ENCODE results near the gene TRABD2B.

TRABD2B gene

GRCh38 chr1:47794530-47794929, 202.7 kb downstream of the TRABD2B start:
- no peak for DNase-seq (ENCODE audit: low read depth)

- DNase-seq (ENCODE audit: low read depth) = no peak
Measured at GRCh38 chr1:47794081-47794480, 203.1 kb downstream of the TRABD2B start.

DNA sequence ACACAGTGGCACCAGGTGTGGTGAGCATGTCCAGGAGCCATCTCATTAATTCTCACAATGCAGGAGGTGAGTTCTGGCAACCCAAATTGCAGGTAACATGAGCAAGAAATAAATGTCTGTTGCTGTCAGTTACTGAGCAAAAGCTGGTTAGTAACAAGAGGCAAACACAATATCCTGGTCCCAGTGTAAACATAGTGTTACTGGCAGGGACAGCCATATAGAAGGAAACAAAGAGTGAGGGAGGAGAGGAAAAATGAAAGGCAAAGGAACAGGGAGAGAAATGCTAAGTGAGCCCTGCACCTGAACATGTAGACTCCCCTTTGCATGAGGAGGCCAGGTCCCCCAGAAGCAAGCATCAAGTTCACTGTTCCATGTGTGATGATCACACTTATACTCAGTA, 203.6 kb downstream of the TRABD2B start:
- DNase-seq (ENCODE audit: low read depth) = no peak

DNA sequence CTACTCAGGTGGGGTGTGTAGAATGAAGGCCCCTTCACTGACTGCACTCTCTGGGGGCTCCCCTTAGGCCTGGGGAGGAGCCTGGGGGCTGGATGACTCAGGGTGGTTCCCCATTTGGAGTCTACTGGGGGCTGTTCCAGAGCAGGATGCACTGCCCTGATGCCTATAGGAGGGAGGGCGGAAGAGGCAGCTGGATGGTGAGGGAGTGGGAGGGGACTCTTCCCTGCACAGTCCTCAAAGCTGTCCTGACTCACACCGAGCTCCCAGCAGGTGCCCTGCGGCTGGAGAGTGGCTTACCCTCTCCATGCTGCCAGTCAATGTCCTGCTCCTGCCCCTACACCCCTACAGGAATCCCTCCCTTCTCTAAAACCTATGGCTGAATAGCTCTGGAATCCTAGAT, 204.4 kb downstream of the TRABD2B start:
- DNase-seq (ENCODE audit: low read depth) = no peak

DNA sequence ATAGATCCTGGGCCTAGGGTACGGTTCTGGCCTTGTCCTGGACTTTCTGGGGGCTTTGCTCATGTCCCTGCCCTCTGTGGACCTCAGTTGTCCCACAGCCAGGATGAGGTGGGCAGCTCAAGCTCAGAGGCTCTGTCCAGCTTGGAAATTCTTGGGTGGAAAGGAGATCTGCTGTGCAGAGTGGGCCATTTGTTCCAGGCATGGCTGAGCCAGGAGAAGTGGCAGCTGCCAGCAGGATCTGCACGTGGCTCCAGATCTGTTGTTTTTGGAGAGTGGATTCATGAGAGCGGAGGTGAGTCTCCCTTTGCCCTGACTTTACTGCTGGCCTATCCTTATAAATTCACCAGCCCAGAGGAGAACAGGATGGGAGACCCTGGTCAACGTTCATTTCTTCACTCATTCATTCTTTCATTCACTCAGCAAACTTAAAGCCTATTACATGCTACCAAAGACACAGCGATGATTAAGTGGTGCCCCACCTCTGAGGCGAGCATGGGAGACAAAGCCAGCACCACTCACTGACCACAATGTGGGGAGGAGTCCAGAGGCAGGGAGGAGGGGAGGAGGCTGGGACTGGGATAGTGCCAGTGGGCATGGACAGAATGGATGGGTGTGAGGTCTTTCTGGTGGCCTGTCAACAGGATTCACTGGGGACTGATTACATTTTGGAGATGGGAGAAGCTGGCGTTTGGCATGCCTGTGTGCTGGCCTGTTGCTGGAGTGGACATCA, 205.1 kb downstream of the TRABD2B start:
- no peak for DNase-seq (ENCODE audit: low read depth)

- no peak for DNase-seq (ENCODE audit: low read depth)
Measured at GRCh38 chr1:47788761-47789160, 208.4 kb downstream of the TRABD2B start.

GRCh38 chr1:47787560-47787959, 209.6 kb downstream of the TRABD2B start:
- DNase-seq (ENCODE audit: low read depth) = no peak

GRCh38 chr1:47786316-47786715, 210.9 kb downstream of the TRABD2B start:
- no peak for DNase-seq (ENCODE audit: low read depth)

GRCh38 chr1:47785561-47786271, 211.5 kb downstream of the TRABD2B start:
- DNase-seq (ENCODE audit: low read depth) = no peak

DNA sequence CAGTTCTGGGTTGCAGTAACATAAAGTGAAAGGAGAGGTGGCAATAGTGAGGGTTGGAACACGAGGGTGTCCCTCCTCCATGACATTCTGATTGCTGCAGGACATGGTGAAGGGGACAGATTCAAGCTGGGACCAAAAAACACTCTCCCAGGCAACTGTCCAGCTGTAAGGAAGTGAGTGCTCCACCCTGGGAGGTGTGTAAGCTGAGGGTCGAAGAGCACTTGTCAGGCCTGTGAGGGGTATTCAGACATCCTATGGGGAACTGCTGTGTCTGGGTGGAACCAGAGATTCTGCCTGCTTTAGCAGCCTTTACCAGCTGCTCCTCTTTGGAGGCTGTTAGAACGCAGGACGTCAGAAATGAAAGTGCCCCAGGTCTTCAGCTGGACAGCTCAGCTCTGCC, 212.1 kb downstream of the TRABD2B start:
- DNase-seq (ENCODE audit: low read depth) = no peak

DNA sequence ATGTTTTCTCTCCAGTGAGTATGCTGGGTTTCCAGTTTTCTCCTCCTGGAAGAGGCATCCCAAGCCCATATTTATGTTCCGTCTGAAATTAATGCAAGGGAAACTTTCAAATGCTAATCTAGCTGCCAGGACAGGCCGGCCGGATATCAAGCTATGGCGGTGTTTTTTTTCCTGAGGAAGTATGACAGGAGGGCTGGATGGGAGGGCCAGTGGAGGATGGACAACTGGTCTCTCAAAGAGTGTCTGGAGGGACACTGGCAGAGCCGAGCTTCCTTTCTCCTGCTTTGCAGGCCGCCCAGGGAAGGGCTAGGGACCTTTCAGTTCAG, 212.7 kb downstream of the TRABD2B start:
- no peak for DNase-seq (ENCODE audit: low read depth)

GRCh38 chr1:47783638-47784496, 213.3 kb downstream of the TRABD2B start:
- no peak for DNase-seq (ENCODE audit: low read depth)

DNA sequence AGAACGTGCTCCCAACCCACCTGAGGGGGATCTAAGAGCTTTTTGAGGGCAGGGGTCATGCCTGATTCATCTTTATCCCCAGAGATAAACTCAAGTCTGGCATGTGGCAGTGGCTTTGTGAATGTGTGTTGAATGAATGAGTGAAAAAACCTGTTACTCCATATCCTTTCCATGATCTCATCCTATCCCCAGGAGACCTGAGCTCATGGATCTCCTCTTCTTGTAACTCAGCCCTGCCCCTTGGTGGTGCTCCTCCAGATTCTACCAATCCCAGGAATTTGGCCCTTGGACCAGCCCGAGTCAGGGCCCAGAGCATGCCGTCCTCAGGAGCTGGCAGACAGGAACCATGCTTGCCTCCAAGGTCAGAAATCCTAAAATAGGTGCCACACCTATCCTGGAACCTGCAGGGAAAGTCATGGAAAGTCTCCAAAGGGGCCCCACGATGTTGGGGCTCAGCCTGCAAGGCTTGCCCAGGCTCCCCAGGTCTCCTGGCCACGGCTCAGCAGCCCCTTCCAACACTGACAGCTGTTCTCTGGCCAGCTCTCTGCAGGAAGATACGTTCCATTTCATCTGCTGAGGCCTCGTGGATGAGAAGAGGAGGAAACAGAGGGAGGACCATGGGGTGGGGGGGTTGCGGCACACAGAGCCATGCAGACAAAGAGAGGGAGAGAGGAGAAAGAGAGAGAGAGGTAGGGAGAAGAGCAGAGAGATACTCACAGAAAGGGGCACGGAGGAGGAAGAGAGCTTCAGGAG, 214.6 kb downstream of the TRABD2B start:
- DNase-seq (ENCODE audit: low read depth) = no peak

- DNase-seq (ENCODE audit: low read depth) = no peak
Measured at GRCh38 chr1:47781171-47781959, 215.8 kb downstream of the TRABD2B start.

- DNase-seq (ENCODE audit: low read depth) = no peak
Measured at GRCh38 chr1:47780469-47780995, 216.7 kb downstream of the TRABD2B start.

- DNase-seq (ENCODE audit: low read depth) = no peak
Measured at GRCh38 chr1:47779613-47780012, 217.6 kb downstream of the TRABD2B start.

DNA sequence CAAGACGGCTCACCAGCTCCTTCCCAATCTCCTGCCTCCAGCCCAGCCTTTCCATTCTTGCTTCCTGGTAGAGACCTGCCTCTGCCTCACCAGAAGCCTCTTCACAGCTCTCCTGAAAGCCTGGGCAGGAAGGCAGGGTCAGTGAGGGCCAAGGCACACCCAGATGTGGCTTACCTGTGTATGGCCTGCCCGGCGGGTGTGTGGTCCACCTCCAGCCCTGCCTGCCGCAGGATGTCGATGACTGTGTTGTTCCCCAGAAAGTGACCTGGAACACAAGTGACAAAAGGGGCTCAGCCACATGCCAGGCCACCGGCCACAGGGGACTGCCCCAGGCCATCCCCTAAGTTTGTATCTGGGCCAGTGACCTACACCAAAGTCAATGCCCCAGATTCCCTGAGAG, 218.9 kb downstream of the TRABD2B start:
- no peak for DNase-seq (ENCODE audit: low read depth)

DNA sequence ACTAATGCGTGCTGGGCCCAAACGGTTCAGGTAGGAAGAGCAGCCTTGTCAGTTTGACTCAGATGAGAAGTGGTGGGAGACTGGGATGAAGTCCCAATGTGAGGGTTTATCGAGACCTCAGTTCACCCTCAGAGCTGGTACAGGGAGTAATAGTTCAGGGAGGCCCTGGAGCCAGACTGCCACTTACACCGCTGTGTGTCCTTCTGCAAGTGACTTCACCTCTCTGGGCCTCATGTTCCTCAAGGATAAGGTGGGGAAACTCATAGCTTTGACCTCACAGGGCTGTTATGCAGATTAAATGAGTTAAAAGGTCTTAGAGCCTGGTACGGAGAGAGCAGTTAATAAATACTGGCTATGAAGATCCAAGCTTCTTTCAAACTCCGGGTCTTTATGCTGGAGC, 219.9 kb downstream of the TRABD2B start:
- no peak for DNase-seq (ENCODE audit: low read depth)

- no peak for DNase-seq (ENCODE audit: low read depth)
Measured at GRCh38 chr1:47776667-47777131, 220.5 kb downstream of the TRABD2B start.

DNA sequence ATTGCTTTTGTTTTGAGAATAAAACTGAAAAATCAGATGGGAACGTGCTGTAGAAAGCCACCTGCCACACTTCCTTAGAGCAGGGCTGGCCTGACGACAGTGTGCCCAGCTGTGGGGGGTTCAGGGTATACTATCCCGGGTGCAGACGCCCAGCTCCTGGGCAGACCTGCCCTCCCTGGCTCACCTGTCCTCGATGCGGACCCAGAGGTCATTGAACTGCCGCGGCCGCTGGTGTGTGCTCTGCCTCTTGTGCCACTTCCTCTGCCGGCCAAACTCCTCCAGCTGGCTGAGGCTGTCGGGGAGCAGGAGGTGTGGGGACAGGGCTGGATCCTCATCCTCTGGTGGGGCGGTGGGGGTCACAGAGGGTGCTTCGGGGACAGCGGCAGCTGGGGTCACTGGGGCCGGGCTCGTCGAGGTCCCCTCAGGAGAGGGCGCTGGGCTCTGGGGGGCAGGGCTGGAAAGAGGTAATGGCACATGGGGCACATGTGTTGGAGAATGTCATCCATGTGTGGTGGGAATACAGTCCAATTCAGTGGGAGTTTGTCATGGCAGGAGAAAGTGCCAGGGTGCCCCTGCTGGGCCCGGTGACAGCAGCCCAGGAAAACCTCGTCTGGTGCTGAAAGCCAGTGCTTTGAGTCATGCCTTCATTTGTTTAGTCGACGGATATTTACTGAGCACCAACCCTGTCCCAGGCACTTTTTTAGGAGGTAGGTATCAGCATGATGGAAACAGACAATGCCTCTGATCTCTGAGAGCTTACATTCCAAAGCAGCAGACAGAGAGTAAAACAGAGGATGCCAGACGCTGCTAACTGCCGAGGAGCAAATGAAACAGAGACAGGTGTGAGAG, 222.0 kb downstream of the TRABD2B start:
- no peak for DNase-seq (ENCODE audit: low read depth)
